ENCODE results near the gene PDE4D. TPM values are rescaled to one million over a fixed set of nuclear protein-coding genes. Genes with fewer than 3 reads are reported as not detected.

The PDE4D gene
- total RNA-seq, 2 experiments from 2014 or later: 75.5 to 80.7 TPM

DNA sequence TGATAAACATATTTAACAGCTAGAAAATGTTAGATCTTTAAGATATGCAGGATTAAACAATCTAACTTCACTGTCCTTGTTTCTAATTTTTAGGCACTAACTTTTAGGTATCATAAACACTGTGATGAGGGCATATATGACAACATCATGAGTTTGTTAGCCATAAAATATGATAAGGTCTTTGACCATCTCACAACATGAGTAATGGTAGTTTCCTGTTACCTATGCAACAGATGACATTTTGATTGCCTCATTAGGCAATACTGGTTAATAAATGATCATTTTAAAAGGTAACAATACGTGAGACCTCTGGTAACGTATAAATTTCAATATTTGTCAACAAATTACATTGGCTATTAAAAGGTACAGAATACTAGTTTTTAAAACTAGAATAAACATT is 613.5 kb downstream of the PDE4D start:
- H3K9me3 Mint-ChIP-seq: no peaks in the 10 kb centered on the region
- peaks cover 9% of the 10 kb centered on the region for H3K4me1 Mint-ChIP-seq (ENCODE audit: low read depth)
- H3K27me3 Mint-ChIP-seq: peaks cover 22% of the 10 kb centered on the region
- intact Hi-C loops (cut with micrococcal nuclease): no loop called here
- TF ChIP-seq, protein P1, sequence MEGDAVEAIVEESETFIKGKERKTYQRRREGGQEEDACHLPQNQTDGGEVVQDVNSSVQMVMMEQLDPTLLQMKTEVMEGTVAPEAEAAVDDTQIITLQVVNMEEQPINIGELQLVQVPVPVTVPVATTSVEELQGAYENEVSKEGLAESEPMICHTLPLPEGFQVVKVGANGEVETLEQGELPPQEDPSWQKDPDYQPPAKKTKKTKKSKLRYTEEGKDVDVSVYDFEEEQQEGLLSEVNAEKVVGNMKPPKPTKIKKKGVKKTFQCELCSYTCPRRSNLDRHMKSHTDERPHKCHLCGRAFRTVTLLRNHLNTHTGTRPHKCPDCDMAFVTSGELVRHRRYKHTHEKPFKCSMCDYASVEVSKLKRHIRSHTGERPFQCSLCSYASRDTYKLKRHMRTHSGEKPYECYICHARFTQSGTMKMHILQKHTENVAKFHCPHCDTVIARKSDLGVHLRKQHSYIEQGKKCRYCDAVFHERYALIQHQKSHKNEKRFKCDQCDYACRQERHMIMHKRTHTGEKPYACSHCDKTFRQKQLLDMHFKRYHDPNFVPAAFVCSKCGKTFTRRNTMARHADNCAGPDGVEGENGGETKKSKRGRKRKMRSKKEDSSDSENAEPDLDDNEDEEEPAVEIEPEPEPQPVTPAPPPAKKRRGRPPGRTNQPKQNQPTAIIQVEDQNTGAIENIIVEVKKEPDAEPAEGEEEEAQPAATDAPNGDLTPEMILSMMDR (IDR thresholded peaks at IDR 0.05): no peak
- H3K36me3 Mint-ChIP-seq (ENCODE audit: low read depth): no peaks in the 10 kb centered on the region
- ATAC-seq (no peak), DNase-seq (no peak)
- no peak overlapping the region for H3K27ac Mint-ChIP-seq
- POLR2A ChIA-PET: no interaction called here
- CTCF ChIA-PET: interaction anchor here (1.5 kb wide), 1 partner anchor 14 kb away, joined by 3 read pairs; no protein-coding TSS in a partner anchor
- no peak overlapping the region for H3K4me3 Mint-ChIP-seq

DNA sequence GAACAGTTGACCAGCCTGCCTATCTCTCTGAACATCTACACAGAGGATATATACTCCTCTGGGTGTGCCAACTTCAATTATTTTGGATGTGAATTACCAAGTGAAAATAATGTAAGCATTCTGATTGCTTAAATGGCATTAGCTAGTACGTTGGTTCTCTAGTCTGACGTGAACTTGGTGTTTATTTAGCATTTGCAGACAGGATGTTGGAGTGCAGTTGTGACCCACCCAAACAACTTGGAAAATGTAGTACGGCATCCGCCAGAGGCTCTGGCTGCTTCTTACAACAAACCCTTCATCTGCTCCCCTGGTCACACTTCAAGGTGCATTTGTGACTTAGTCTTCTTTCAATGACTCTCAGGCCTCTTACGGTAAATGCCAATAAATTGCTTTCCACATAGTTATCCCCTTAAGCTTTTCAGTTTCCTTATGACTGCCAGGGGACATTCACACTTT is 616.6 kb downstream of the PDE4D start:
- H3K9me3 Mint-ChIP-seq: no peaks in the 10 kb centered on the region
- no peaks in the 10 kb centered on the region for H3K36me3 Mint-ChIP-seq (ENCODE audit: low read depth)
- H3K27ac Mint-ChIP-seq: no peak overlapping the region
- TF ChIP-seq, protein P1 (IDR thresholded peaks at IDR 0.05): no peak
- H3K4me1 Mint-ChIP-seq (ENCODE audit: low read depth): peaks cover 10% of the 10 kb centered on the region
- ChIA-PET CTCF (no interaction called here), POLR2A (no interaction called here)
- intact Hi-C loops (cut with micrococcal nuclease): no loop called here
- H3K4me3 Mint-ChIP-seq: no peak overlapping the region
- ATAC-seq (no peak), DNase-seq (no peak)
- H3K27me3 Mint-ChIP-seq: peaks cover 26% of the 10 kb centered on the region

DNA sequence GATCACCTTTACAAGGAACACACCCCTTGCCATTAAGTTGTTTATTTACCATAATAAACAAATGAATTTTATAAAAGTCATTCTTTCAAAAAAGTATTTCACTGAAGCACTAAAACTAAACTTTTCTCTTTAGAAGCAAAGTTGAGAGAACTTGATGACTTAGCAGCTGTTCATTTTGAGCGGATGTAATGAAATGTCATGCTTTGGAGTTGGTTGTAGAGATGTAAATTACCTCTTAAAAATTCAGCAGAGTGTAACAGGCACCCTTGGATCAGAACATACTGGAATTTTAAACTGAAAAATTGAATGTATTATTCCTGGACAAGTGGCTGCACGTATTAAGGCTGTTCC is 617.2 kb downstream of the PDE4D start:
- Mint-ChIP-seq H3K4me3 (no peak overlapping the region), H3K4me1 (ENCODE audit: low read depth) (peaks cover 10% of the 10 kb centered on the region), H3K9me3 (no peaks in the 10 kb centered on the region), H3K36me3 (ENCODE audit: low read depth) (no peaks in the 10 kb centered on the region), H3K27me3 (peaks cover 24% of the 10 kb centered on the region), H3K27ac (no peak overlapping the region)
- DNase-seq (no peak), ATAC-seq (no peak)
- ChIA-PET CTCF (no interaction called here), POLR2A (no interaction called here)
- TF ChIP-seq, protein P1 (IDR thresholded peaks at IDR 0.05): no peak
- intact Hi-C loops (cut with micrococcal nuclease): no loop called here

DNA sequence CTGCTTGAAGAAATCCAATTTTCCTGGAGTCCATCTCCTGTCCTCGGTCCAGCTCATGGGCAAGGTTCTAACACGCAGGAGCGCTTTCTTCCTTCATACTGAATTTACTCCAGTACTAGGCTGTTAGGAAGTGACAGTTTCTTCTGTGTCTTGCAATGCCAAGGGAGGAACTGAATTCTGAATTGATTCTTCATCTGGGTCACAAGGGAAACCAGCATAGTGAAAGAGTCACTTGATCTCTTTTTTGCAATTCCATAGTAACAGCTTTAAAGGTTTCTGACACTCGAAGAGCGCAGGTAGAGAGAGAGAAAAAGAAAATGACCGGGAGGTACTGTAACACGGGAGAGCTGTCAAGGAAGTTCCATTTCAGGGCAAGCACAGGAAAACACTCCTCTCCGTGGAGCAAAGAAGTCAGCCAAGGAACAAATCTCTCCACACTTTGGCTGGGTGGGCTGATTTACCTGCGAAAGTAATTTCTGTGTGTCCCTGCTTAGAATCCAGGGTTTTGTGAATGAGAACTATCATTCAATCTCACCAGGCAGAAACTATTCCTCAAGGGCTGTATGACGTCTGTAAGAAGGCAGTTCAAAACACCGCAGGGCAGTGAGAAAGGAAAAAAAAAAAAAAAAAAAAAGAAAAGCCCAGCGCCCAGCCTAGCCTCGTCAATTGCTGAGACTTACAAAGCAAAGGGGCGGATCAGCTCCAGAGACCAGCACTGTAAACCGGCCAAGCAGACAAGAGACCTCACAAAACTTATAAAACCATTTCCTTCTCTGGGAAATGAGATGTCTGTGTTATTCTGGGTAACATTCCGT is 617.8 kb downstream of the PDE4D start:
- peak overlapping the region; percentile 51 for H3K4me3 Mint-ChIP-seq
- H3K27ac Mint-ChIP-seq: no peak overlapping the region
- no peak for ATAC-seq
- H3K27me3 Mint-ChIP-seq: peaks cover 24% of the 10 kb centered on the region
- TF ChIP-seq, protein P1 (IDR thresholded peaks at IDR 0.05): no peak
- no peaks in the 10 kb centered on the region for H3K36me3 Mint-ChIP-seq (ENCODE audit: low read depth)
- ChIA-PET POLR2A (no interaction called here), CTCF (interaction anchor here (1.2 kb wide), 1 partner anchor 10 kb away, joined by 3 read pairs; no protein-coding TSS in a partner anchor)
- no peak for DNase-seq
- peaks cover 10% of the 10 kb centered on the region for H3K4me1 Mint-ChIP-seq (ENCODE audit: low read depth)
- intact Hi-C loops (cut with micrococcal nuclease): no loop called here
- no peaks in the 10 kb centered on the region for H3K9me3 Mint-ChIP-seq

DNA sequence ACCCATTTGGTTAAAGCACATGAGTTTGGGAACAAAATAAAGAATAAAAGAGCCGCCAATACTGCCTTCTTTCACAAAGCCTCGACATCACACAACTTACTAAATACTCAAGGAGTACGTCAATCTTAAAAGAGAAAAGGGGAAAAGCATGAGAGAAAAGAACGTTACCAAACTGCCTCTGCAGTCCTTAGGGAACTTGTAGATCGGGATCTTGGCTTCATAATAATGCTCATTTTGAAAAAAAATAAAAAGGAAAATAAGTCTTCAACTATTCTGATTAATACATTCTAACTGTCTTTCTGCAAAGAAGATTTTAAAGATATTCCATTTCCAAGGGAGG is 618.4 kb downstream of the PDE4D start:
- ChIA-PET CTCF (interaction anchor here (1.2 kb wide), 1 partner anchor 9 kb away, joined by 3 read pairs; no protein-coding TSS in a partner anchor), POLR2A (no interaction called here)
- Mint-ChIP-seq H3K4me1 (ENCODE audit: low read depth) (peaks cover 10% of the 10 kb centered on the region), H3K27me3 (peaks cover 24% of the 10 kb centered on the region), H3K36me3 (ENCODE audit: low read depth) (no peaks in the 10 kb centered on the region), H3K9me3 (no peaks in the 10 kb centered on the region), H3K4me3 (no peak overlapping the region), H3K27ac (no peak overlapping the region)
- ATAC-seq: no peak
- TF ChIP-seq, protein P1 (IDR thresholded peaks at IDR 0.05): no peak
- no peak for DNase-seq
- intact Hi-C loops (cut with micrococcal nuclease): no loop called here
